HEK293 (cell line): Measurements from ENCODE around the gene RAD52.

Experiments used
- ELK4 ChIP-seq: IDR thresholded peaks from 2 replicates; pipeline ENCODE4 v1.6.1; 2011; ENCODE audit warnings: mild to moderate bottlenecking, low read depth, low read length, borderline replicate concordance
- INSM2 ChIP-seq: fragments of 450-650 bp; formaldehyde crosslinking; IDR thresholded peaks from 2 replicates; pipeline ENCODE4 v1.5.1; 2016; ENCODE audit warnings: missing biosample characterization, missing genetic modification characterization
- KLF16 ChIP-seq: fragments of 450-650 bp; formaldehyde crosslinking; IDR thresholded peaks from 2 replicates; pipeline ENCODE4 v1.5.1; 2017; ENCODE audit warnings: missing biosample characterization, missing genetic modification characterization
- MYNN ChIP-seq: fragments of 450-650 bp; formaldehyde crosslinking; IDR thresholded peaks from 2 replicates; pipeline ENCODE4 v1.5.1; 2016; ENCODE audit warnings: missing biosample characterization, missing genetic modification characterization, borderline replicate concordance
- OSR2 ChIP-seq: fragments of 450-650 bp; formaldehyde crosslinking; IDR thresholded peaks from 2 replicates; pipeline ENCODE4 v1.5.1; 2016; ENCODE audit warnings: missing biosample characterization, missing genetic modification characterization
- PRDM4 ChIP-seq: fragments of 450-650 bp; formaldehyde crosslinking; IDR thresholded peaks from 2 replicates; pipeline ENCODE4 v1.5.1; 2017; ENCODE audit warnings: missing biosample characterization, missing genetic modification characterization
- PRDM6 ChIP-seq: fragments of 450-650 bp; formaldehyde crosslinking; IDR thresholded peaks from 2 replicates; pipeline ENCODE4 v1.5.1; 2017; ENCODE audit warnings: missing biosample characterization, missing genetic modification characterization
- RBAK ChIP-seq: fragments of 450-650 bp; formaldehyde crosslinking; IDR thresholded peaks from 2 replicates; pipeline ENCODE4 v1.5.1; 2016; ENCODE audit warnings: missing biosample characterization, missing genetic modification characterization
- REPIN1 ChIP-seq: fragments of 450-650 bp; formaldehyde crosslinking; IDR thresholded peaks from 2 replicates; pipeline ENCODE4 v1.5.1; 2017; ENCODE audit warnings: missing biosample characterization, missing genetic modification characterization, low read depth
- SCRT2 ChIP-seq: fragments of 450-650 bp; formaldehyde crosslinking; IDR thresholded peaks from 2 replicates; pipeline ENCODE4 v1.5.1; 2016; ENCODE audit warnings: missing biosample characterization, missing genetic modification characterization
- ZBTB17 ChIP-seq: fragments of 450-650 bp; formaldehyde crosslinking; IDR thresholded peaks from 2 replicates; pipeline ENCODE4 v1.5.1; 2016; ENCODE audit warnings: missing biosample characterization, missing genetic modification characterization
- ZNF18 ChIP-seq: fragments of 450-650 bp; formaldehyde crosslinking; IDR thresholded peaks from 2 replicates; pipeline ENCODE4 v1.5.1; 2016; ENCODE audit warnings: missing biosample characterization, missing genetic modification characterization
- ZNF211 ChIP-seq: fragments of 450-650 bp; formaldehyde crosslinking; IDR thresholded peaks from 2 replicates; pipeline ENCODE4 v1.5.1; 2016; ENCODE audit warnings: low read depth, missing biosample characterization, missing genetic modification characterization
- ZNF416 ChIP-seq: fragments of 450-650 bp; formaldehyde crosslinking; IDR thresholded peaks from 2 replicates; pipeline ENCODE4 v1.5.1; 2016; ENCODE audit warnings: missing biosample characterization, missing genetic modification characterization
- ZNF426 ChIP-seq: fragments of 450-650 bp; formaldehyde crosslinking; IDR thresholded peaks from 2 replicates; pipeline ENCODE4 v1.5.1; 2017; ENCODE audit warnings: missing biosample characterization, missing genetic modification characterization, mild to moderate bottlenecking, inconsistent platforms, moderate library complexity
- ZNF514 ChIP-seq: fragments of 450-650 bp; formaldehyde crosslinking; IDR thresholded peaks from 2 replicates; pipeline ENCODE4 v1.5.1; 2016; ENCODE audit warnings: missing biosample characterization, missing genetic modification characterization
- ZNF518A ChIP-seq: fragments of 450-650 bp; formaldehyde crosslinking; conservative IDR thresholded peaks from 2 replicates; pipeline ENCODE4 v1.5.1; 2016; ENCODE audit warnings: low read depth, missing biosample characterization, missing genetic modification characterization
- ZNF530 ChIP-seq: fragments of 450-650 bp; formaldehyde crosslinking; IDR thresholded peaks from 2 replicates; pipeline ENCODE4 v1.5.1; 2016; ENCODE audit warnings: low read depth, missing biosample characterization, missing genetic modification characterization
- ZNF571 ChIP-seq: fragments of 450-650 bp; formaldehyde crosslinking; IDR thresholded peaks from 2 replicates; pipeline ENCODE4 v1.5.0; 2017; ENCODE audit warnings: missing biosample characterization, missing genetic modification characterization
- ZNF600 ChIP-seq: fragments of 450-650 bp; formaldehyde crosslinking; IDR thresholded peaks from 2 replicates; pipeline ENCODE4 v1.5.1; 2016; ENCODE audit warnings: missing biosample characterization, missing genetic modification characterization
- ZNF621 ChIP-seq: fragments of 450-650 bp; formaldehyde crosslinking; IDR thresholded peaks from 2 replicates; pipeline ENCODE4 v1.5.1; 2017; ENCODE audit warnings: missing biosample characterization, missing genetic modification characterization
- ZNF677 ChIP-seq: fragments of 450-650 bp; IDR thresholded peaks from 2 replicates; pipeline ENCODE4 v1.5.0; 2018; ENCODE audit warnings: missing biosample characterization, mild to moderate bottlenecking, missing genetic modification characterization, moderate library complexity
- ZSCAN5A ChIP-seq: fragments of 450-650 bp; formaldehyde crosslinking; IDR thresholded peaks from 2 replicates; pipeline ENCODE4 v1.5.1; 2016; ENCODE audit warnings: missing biosample characterization, missing genetic modification characterization

The RAD52 gene

GRCh38 chr12:989751-990660 lies 40.5 kb upstream of the RAD52 start (continued):
- TF ChIP-seq INSM2 (tag by site-specific recombination): no peak
- TF ChIP-seq ZSCAN5A (tag by site-specific recombination): no peak
- peak; percentile 94 for TF ChIP-seq ZBTB17 (tag by site-specific recombination)
- TF ChIP-seq KLF16 (tag by site-specific recombination): no peak
- TF ChIP-seq ZNF571 (tag by site-specific recombination): no peak
- TF ChIP-seq ZNF211: no peak
- peak; percentile 75 for TF ChIP-seq PRDM4
- TF ChIP-seq SCRT2: 0 out of 2 replicates have a peak, but pooled peaks have one; percentile 7
- no peak for TF ChIP-seq ZNF416 (tag by site-specific recombination)
- no peak for TF ChIP-seq RBAK (tag by site-specific recombination)
- TF ChIP-seq ZNF530 (tag by site-specific recombination): no peak
- TF ChIP-seq REPIN1 (tag by site-specific recombination): no peak
- TF ChIP-seq ZNF600: peak; percentile 93
- TF ChIP-seq PRDM6: 0 out of 2 replicates have a peak, but pooled peaks have one; percentile 14
- TF ChIP-seq OSR2 (tag by site-specific recombination): peak; percentile 10
- TF ChIP-seq ZNF514 (tag by site-specific recombination): no peak
- 0 out of 2 replicates have a peak, but pooled peaks have one; percentile 13 for TF ChIP-seq ZNF18 (tag by site-specific recombination)
- TF ChIP-seq ZNF426 (tag by site-specific recombination): no peak
- no peak for TF ChIP-seq ZNF518A (tag by site-specific recombination)
- 0 out of 2 replicates have a peak, but pooled peaks have one; percentile 19 for TF ChIP-seq ZNF677 (tag by site-specific recombination)
- no peak for TF ChIP-seq ZNF621 (tag by site-specific recombination)
- TF ChIP-seq MYNN (tag by site-specific recombination): peak; percentile 90
- no peak for TF ChIP-seq ELK4
